Inferior parietal cortex (tissue), 1 donor: ENCODE data around the gene GAS6.
"Not testable (repeated sequence)": the region's sequence is repeated elsewhere in the genome, so short reads cannot be mapped to it uniquely, and the experiment has no call there.

Source experiments
- DNase-seq: peaks from one replicate; pipeline ENCODE4 v3.0.0-alpha.2; 2016; ENCODE audit errors: extremely low spot score

Gene GAS6

GRCh38 chr13:113791226-113791625 is 72.7 kb downstream of the GAS6 start:
- DNase-seq: no peak

DNA sequence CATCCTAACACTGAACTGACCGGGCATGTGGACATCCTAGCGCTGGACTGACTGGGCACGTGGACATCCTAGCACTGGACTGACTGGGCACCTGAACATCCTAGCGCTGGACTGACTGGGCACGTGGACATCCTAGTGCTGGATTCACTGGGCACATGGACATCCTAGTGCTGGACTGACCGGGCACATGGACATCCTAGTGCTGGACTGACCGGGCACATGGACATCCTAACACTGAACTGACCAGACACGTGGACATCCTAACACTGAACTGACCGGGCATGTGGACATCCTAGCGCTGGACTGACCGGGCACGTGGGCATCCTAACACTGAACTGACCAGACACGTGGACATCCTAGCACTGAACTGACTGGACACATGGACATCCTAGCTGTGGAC is 73.9 kb downstream of the GAS6 start:
- DNase-seq: not testable (repeated sequence)

- no peak for DNase-seq
These were observed 74.7 kb downstream of the GAS6 start for GRCh38 chr13:113789167-113789566.

GRCh38 chr13:113788413-113789135 is 75.3 kb downstream of the GAS6 start:
- no peak for DNase-seq

DNA sequence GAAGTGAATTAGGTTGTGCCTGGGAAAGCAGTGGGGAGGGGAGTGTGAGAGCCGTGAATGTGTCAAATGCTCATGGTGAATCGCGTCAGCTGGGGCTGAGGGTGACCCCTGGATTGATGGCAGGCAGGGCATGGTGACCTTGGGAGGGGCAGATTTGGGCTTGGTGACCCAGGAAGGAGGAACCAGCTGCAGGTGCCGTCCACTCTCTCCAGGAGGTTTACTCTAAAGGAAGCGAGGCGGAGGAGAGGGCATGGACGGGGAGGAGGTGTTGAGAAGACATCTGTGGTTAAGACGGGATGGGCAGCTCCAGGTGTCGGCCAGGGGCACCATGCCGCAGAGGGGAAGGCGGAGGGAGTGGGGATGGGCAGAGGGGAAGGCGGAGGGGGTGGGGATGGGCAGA is 76.2 kb downstream of the GAS6 start:
- no peak for DNase-seq

- DNase-seq: no peak
These were observed 77.5 kb downstream of the GAS6 start for GRCh38 chr13:113786262-113786841.

DNA sequence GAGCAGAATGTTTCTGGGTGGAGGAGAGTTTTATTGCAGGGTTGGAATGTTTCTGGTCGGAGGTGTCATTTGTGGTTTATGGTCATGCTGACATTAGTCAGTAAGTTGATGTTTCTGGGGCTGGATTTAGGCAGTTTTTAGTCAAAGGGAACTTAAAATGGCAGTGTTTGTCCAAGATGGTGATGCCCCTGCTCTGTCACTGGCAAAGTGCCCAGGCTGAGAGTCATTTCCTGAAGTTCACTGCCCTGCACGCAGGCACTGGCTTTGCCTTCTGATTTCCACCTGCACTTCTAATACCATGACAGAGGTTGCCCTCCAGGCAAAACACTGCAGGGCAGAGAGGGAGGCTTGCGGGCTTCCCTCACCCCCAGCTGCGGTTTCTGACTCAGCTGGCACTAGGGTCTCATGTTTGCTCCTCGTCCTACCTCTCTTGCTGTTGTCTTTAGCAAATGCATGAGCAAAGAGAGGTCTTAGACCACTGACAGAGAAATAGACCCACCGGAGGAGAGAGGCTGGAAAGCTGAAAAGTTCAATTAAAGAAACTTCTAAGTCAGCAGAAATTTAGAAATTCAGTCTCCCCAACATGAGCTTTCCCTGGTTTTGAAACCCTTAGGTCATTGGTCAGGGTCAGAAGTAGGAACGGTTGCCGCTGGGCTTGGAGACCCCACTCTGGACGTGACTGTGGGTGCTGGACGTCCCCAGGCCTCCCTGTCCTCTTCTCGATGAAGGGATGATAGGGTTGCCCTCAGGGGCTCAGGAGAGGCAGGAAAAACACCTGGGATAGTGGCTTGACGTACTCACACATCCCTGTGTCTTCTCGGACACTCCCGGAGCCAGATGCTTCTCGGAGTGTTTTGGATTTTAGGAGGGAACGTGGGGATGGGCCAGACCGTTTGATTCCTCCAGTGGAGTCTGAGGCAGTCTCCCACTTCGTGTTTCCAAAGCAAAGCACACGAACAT is 78.5 kb downstream of the GAS6 start:
- no peak for DNase-seq

DNA sequence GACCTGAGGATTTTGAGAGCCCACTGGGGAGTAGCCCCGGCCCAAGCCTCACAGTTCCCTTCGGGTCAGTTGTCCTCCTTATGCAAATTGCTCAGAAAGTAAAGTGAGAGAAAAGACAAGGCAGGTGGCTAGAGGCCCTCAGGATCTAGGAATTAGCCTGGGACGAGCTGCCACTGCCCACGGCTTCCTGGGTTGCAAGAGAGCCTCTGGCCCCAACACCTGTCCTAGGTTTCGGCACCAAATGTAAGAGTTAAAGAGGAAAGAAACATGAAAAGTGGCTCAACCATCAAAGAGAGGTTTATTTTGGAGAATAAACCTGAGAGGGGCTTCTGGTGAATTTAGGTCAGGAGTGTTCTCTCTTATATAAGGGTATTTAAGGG is 79.2 kb downstream of the GAS6 start:
- no peak for DNase-seq

- no peak for DNase-seq
These were observed 79.8 kb downstream of the GAS6 start for GRCh38 chr13:113783966-113784644.

DNA sequence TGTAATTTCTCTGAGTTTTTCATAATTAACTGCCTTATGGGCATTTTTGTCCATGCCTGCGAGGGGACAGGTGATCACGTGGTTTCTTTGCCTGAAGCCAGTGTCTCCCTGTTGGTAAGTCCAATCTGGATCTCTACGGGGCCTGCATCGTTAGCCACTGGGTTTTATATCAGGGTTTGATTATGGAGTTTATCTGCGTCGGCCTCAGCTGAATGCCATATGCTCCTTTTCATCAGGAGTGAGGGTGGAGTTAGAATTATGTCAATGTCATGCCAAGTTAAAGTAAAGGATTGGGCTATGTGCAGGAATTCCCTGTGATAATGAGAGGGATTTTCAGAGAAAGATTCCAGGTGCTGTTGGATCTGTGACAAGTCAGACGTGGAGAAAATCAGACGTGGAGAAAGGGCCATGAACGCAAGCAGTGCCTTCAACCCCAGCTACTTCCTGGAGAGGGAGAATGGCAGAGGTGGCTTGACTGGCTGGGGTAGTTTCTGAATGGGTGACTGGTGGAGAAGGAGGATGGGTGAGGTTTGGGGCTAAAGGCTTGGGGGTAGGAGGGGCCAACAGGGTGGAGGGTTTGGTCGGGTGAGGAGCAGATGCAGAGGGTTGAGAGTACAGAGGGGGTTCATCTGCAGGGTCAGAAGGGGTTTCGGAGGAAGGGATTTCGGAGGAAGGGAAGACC is 80.5 kb downstream of the GAS6 start:
- DNase-seq: no peak

DNA sequence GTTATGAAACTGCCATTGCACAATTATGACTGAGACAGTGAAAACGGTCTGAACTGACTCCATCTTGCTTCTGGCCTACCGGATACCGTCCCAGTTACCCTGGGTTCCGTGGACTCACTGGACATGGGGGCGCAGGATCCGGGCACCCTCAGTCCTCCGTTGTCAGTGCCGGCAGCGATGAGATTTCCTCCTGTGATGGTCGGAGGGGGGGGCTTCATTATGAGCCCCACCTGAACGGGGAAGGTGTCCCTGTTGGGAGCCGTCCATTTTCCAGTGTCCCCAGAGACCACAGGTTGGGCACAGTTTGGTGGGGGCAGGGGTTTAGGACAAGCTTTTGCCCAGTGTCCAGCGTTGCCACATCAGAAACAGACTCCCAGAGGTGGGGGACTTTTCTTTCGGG is 81.4 kb downstream of the GAS6 start:
- no peak for DNase-seq

GRCh38 chr13:113781571-113781970 is 82.3 kb downstream of the GAS6 start:
- DNase-seq: no peak

GRCh38 chr13:113777311-113778260 is 86.3 kb downstream of the GAS6 start:
- no peak for DNase-seq

DNA sequence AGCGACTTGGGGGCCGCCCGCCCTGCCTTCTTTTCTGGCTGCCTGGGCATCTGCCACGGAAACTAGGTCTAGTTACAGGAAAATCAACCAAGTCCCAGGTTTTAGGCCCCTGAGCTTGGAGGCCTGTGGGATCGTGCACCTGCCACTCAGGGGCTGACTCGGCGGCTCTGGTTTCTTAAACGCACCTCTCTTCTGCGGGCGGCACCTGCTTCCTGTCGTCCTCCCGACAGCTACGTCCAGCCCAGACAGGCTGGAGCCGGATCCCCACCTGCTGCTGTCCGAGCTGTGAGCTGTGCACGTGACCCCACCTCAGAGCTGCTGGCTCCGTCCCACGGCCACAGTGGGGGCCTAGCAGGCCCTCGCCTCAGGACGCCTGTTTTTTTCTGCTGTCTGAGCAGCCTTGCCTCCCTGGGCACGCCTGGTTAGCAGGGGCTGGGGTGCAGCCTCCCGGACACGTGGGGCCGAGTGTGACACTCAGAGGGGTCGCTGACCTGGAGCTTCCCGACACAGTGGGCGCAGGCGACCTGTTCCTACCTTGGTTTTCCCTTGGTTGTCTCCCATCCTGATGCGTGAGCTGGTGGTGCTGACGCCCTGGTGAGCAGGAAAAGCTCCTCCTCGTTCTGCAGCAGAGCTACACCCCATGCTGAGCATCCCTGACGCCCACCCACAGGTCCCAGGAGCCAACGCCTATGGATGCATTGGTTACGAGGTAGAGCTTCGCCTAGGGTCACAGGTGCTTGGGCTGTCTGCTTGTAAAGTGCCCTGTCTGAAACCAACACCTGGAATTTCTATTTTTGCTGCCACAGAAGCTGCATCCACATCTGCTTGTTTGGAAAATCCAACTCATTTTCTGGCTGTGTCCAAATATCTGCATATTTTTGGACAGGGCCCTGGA is 87.4 kb downstream of the GAS6 start:
- DNase-seq: no peak

DNA sequence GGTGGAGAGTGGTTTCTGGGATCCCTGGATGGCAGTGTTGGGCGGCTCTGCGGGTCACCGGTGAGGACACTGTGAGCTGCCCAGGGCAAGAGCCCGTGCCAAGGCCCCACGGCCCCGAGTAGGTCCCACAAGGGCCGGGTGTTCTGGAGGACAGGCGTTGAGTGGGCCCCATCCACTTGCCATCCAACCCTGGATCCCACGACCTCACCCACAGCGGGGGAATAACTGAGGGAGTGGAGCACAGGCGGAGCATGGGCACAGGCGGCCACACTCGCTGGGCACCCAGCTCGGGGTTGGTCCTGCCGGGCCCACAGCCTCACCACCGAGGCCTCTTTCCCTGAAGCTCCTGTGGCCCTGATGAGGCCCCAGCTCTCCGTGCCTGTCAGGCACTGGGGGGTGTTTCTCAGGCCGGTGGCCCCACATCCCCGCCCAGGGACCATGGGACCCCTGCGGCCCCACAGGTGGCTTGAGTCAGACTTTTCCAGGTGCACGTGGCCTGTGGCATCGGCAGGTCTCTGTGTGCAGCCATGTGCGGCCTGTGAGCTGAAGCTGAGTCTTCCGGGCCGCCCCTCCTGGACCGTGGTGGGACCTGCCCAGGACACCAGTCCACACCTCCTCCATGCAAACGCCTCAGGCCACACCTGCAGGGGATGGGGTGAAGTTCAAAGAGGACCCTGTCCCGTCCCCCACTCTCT is 88.3 kb downstream of the GAS6 start:
- no peak for DNase-seq

- no peak for DNase-seq
These were observed 89.4 kb downstream of the GAS6 start for GRCh38 chr13:113774177-113775107.

DNA sequence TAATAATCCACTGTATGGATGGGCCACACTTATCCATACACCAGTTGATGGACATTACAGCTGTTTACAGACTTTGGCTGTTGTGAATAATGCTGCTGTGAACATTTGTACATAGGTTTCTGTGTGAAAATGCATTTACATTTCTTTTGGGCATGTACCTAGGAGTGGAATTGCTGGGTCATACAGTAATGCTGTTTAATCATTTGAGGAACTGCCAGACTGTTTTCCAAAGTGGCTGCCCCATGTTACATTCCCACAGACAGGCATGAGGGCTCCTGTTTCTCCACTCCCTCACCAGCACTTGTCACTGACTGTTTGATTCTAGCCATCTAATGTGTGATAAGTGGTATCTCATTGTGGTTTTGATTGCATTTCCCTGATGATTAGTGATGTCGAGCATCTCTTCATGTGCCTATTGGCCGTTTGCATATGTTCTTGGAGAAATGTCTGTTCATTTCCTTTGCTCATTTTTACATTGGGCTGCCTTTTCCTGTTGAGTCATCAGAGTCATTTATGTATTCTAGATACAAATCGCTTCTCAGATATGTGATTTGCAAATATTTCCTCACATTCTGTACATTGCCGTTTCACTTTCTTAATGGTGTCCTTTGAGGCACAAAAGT is 92.1 kb downstream of the GAS6 start:
- no peak for DNase-seq
